Endothelial cell of hepatic sinusoid (primary cell): ENCODE results near the gene FAM227A.
"Not testable (repeated sequence)": the region's sequence is repeated elsewhere in the genome, so short reads cannot be mapped to it uniquely, and the experiment has no call there.

ENCODE experiments used
- in situ Hi-C: cut with HindIII; loops from 2 replicates; pipeline ENCODE4 v1.10.0; 2017; ENCODE audit warnings: low sequenced_read_pairs

FAM227A gene

GRCh38 chr22:38674888-38675287 lies 18.7 kb upstream of the FAM227A start:
- in situ Hi-C loops, result no loop called here

DNA sequence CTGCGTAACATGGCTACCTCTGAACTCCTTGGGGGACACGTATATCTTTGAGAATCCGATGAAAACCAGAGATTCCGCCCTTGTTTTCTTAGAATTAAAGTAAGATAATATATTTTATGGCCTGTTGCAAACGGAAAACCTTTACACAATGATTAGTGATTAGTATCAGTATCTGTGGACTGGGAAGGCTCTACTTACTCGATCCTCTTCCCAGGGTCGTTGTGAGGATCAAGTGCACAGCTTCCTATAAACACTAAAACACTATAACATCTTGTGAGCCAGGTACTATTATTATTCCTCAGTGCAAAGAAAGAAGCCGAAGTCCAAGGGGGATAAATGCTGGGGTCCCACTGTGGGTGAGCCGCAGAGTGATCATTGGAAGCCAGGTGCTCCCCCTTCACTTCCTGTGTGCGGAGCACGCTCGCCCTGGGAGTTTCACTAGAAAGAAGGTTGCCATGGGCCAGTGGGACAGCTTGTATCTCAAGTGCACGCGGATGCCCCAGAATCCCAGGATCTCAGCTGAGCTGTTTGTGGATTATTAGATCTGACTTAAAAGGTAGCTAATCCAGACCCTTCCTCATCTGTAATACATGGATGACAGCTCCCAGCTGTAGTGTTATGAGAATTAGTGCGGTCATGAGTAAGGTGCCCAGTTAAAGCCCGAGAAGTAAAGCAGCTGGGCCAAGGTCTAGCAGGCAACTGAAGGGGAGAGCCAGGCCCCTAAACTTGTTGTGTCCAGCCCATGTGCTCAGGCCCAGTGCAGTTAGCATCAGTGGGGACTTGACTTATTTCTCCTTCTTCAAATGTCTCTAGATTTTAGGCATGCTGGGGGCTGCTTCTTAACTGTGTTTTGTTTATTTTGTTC lies 1.1 kb upstream of the FAM227A start:
- in situ Hi-C loops, result no loop called here

GRCh38 chr22:38655519-38656255 lies 505 bp downstream of the FAM227A start:
- in situ Hi-C loops, result no loop called here

DNA sequence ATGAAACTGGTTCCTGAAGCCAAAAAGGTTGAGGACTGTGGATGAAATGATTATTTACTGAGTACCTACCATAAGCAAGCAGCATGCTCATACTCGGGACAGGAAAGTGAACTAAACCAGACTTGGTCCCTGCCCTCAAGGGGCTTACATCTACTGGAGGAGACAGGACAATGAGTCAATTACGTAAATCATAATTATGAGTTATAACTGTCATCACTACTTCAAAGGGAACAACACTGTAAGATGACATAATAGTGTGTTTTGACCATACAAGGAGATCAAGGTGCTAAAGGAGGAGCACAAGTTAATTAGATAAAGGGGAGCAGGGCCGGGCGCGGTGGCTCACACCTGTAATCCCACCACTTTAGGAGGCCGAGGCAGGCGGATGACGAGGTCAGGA lies 2.5 kb downstream of the FAM227A start:
- in situ Hi-C loops, result loop anchor here (5.0 kb wide), 2 partner anchors 46 to 96 kb away; no protein-coding TSS in a partner anchor

- in situ Hi-C loops, result loop anchor here (5.0 kb wide), 2 partner anchors 46 to 96 kb away; no protein-coding TSS in a partner anchor
These were observed 3.3 kb downstream of the FAM227A start for GRCh38 chr22:38652859-38653258.

GRCh38 chr22:38649841-38650522 lies 6.2 kb downstream of the FAM227A start:
- in situ Hi-C loops, result loop anchor here (5.0 kb wide), 3 partner anchors 37 to 93 kb away; no protein-coding TSS in a partner anchor

DNA sequence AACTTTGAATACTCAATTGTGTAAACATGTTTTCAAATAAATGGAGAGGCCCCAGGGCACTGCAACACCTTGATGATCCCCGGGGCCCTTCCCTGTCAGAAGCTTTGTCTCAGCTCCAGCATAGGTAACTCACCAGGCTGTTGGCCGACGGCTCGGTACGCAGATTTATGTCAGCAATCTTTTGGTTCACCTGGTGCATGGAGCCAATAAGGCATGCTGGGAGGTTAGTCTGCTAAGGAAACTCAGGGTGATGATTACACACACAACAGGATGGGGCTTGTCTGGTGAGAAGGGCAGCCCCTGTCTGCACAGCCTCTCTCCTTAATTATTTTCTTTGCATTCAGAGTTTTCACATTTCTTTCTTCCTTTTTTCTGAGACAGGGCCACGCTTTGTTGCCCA lies 10.8 kb downstream of the FAM227A start:
- in situ Hi-C loops, result loop anchor here (5.0 kb wide), 1 partner anchor 42 kb away; no protein-coding TSS in a partner anchor

GRCh38 chr22:38644245-38644644 lies 11.9 kb downstream of the FAM227A start:
- in situ Hi-C loops, result not testable (repeated sequence)

- in situ Hi-C loops, result no loop called here
These were observed 14.6 kb downstream of the FAM227A start for GRCh38 chr22:38641476-38642040.

- in situ Hi-C loops, result no loop called here
These were observed 17.5 kb downstream of the FAM227A start for GRCh38 chr22:38638728-38639127.

- in situ Hi-C loops, result no loop called here
These were observed 18.0 kb downstream of the FAM227A start for GRCh38 chr22:38638216-38638615.

DNA sequence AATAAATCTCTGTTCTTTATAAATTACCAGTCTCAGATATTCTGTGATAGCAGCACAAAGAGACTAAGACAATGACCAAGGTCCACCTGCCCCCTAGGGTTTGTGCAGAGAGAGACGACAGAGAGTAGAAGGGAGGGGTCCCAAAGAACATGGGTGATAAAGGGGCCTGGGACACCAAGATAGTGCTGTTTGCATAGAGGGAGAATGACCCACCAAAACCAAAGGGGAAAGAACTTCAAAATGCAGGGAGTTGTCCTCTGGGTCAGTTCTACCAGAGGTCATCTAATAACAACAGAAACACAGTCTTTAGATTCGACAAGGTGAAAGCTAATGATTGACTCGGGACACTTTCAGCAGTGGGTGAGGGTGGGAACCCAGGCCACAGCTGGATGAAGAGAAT lies 23.7 kb downstream of the FAM227A start:
- in situ Hi-C loops, result no loop called here

DNA sequence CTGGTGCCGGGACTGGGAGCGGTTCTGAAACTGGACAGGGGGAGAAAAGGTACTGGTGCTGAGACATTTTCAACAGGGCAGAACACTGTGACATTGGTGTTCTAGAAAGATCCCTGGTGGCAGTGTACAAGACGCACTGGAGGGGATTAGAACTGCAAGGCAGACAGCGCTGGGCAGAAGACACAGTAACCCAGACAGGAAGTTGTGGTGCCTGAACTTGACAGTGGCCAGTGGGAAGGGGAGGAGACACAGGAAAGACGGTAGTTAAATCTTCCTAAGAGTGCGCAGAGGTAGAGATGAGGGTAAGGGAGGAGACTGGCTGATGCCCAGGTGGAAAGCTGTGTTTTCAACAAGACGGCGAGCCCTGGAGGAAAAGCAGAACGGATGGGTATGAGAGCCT lies 24.5 kb downstream of the FAM227A start:
- in situ Hi-C loops, result no loop called here

- in situ Hi-C loops, result no loop called here
These were observed 27.1 kb downstream of the FAM227A start for GRCh38 chr22:38629108-38629507.

DNA sequence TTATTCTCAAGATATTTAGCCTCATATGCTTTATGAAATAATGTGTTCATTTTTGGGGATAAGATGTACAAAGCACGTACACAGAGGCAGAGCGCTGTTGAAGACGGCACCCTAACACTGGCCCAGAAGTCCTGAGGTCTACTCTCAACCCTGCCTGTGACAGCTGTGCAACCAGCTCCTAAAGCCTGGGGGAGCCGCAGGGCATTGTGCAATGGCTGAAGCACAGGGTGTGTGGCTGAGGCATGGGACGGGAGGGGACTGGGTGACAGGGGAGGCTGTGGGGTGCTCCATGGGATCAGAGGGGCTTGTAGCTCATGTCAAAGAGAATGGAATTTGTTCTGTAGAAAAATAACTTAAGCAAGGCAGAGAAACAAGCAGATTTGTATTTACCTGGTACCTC lies 27.7 kb downstream of the FAM227A start:
- in situ Hi-C loops, result no loop called here

- in situ Hi-C loops, result no loop called here
These were observed 32.8 kb downstream of the FAM227A start for GRCh38 chr22:38623351-38623750.

DNA sequence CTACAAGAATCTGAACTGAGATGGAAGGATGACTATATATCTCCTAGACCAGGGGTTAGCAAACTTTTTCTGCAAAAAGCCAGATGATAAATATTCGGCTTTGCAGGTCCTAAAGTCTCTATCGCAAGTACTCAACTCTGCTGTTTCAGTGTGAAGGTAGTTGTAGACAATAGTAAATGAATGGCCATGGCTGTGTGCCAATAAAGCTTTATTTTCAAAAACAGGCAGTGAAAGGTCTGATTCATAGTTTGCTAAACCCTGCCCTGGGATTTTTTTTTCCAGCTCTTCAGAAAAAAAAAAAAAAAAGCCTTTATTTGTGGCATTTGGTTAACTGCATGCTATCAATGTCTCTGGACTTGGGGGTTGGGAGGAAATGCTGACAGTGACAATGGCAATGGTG lies 37.5 kb downstream of the FAM227A start:
- in situ Hi-C loops, result no loop called here

DNA sequence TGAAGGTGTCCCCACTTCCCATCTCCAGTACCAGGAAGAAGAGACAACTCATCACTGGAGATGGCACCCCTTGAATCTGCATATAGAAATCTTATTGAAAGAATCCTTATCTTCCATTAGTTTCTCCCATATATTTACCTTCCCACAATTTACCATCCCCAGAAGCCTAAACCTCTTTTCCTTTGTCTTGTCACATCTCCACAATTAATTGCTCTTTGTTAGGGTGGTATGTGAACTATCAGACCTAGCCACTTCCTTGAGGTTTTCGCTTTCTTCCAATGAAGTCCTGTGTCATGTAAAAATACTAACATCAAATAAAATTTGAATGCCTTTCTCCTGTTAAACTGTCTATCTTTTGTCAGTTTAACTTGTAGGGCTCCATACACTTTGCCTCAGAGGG lies 37.9 kb downstream of the FAM227A start:
- in situ Hi-C loops, result no loop called here

DNA sequence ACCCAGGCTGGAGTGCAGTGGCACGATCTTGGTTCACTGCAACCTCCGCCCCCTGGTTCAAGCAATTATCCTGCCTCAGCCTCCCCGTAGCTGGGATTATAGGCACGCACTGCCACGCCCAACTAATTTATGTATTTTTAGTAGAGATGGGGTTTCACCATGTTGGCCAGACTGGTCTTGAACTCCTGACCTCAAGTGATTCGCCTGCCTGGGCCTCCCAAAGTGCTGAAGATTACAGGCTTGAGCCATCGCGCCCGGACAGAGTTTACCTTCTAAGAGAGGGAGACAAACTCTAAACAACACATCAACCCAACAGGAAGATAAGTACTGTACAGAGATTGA lies 41.2 kb downstream of the FAM227A start:
- in situ Hi-C loops, result not testable (repeated sequence)

DNA sequence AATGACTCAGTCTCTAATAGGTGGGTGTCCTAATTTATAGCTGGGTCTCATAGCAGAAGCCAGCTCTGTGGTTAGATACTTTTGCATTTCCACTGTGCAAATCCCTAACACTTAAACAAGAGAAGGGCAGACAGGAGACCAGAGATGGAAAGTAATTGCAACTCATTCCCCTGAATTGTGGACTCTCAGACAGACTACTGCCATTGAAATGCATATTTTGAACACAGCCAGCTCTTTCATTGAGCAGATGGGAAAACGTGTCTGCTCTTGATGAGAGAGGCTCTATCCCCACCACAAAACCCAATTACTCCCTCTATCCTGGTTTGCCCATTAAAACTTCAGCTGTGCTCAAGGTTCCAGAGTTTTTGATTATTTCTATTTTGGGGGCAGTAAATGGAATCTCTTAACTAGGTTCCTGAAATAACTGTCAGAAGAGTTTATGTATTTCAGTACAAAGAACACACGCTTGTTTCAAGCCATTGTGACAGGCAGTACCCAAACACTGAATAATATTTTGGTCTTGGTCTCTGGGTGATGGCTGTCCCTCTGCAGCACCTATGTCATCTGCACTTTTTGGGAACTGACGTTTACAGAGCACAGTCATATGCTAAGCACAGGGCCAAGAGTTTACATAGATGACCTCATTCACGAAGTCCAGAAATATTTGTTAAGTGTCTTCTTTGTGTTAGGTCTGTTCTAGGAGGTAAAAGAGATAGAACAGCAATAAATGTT lies 41.7 kb downstream of the FAM227A start:
- in situ Hi-C loops, result no loop called here
